ENCODE measurements around the gene RAD51D. TPM values are rescaled to one million over a fixed set of nuclear protein-coding genes. Genes with fewer than 3 reads are reported as not detected.

Gene RAD51D
- polyA plus RNA-seq, 2 of the 4 experiments (the other 2 are of a cell fraction): 18.4 to 23.8 TPM

GRCh38 chr17:35086931-35087573 lies 32.6 kb downstream of the RAD51D start (continued):
- TF ChIP-seq RNF2 (IDR thresholded peaks at IDR 0.05; ENCODE audit: borderline replicate concordance, low read depth) (no peak), RCOR1 (IDR thresholded peaks at IDR 0.05; ENCODE audit: low read depth, low read length) (no peak), NPAS2 (CRISPR knock-in tag; IDR thresholded peaks at IDR 0.05; ENCODE audit: borderline replicate concordance) (no peak), JUN (IDR thresholded peaks at IDR 0.05) (no peak), TP53 (CRISPR knock-in tag; IDR thresholded peaks at IDR 0.05) (no peak), CBX2 (IDR thresholded peaks at IDR 0.05; ENCODE audit: borderline replicate concordance, low read depth) (no peak), NFE2L2 (conservative IDR thresholded peaks at IDR 0.05; ENCODE audit: low read length) (no peak), HEYL (CRISPR knock-in tag; IDR thresholded peaks at IDR 0.05) (no peak), HDAC2 (IDR thresholded peaks at IDR 0.05) (no peak), POLR2AphosphoS2 (conservative IDR thresholded peaks at IDR 0.05; ENCODE audit: low read length) (no peak), SREBF2 (IDR thresholded peaks at IDR 0.05) (no peak), GATA3 (IDR thresholded peaks at IDR 0.05; ENCODE audit: borderline replicate concordance) (no peak), NR3C1 (IDR thresholded peaks at IDR 0.05) (no peak), RAD21 (conservative IDR thresholded peaks at IDR 0.05 in 1 of 2, IDR thresholded peaks at IDR 0.05 in 1 of 2) (no peak), MAFK (IDR thresholded peaks at IDR 0.05; ENCODE audit: partially characterized antibody) (no peak), EHMT2 (IDR thresholded peaks at IDR 0.05; ENCODE audit: low read depth) (no peak), SMC3 (IDR thresholded peaks at IDR 0.05) (no peak), MYC (IDR thresholded peaks at IDR 0.05; ENCODE audit: borderline replicate concordance, low read length) (no peak), PHF8 (IDR thresholded peaks at IDR 0.05; ENCODE audit: borderline replicate concordance, low read depth) (no peak), CEBPB (IDR thresholded peaks at IDR 0.05) (peak in 1 of 2 experiments; percentile 83; a peak in 2 of 4 replicates), ZNF302 (CRISPR knock-in tag; IDR thresholded peaks at IDR 0.05) (no peak), POLR2A (IDR thresholded peaks at IDR 0.05; ENCODE audit: low read length) (no peak), ZC3H11A (IDR thresholded peaks at IDR 0.05) (no peak), HOXB13 (CRISPR knock-in tag; IDR thresholded peaks at IDR 0.05; ENCODE audit: low read depth) (0 out of 2 replicates have a peak, but pooled peaks have one; percentile 53), EP300 (IDR thresholded peaks at IDR 0.05) (no peak), JUNB (IDR thresholded peaks at IDR 0.05) (no peak), HOXB5 (CRISPR knock-in tag; IDR thresholded peaks at IDR 0.05) (0 out of 2 replicates have a peak, but pooled peaks have one; percentile 24), EHF (CRISPR knock-in tag; IDR thresholded peaks at IDR 0.05) (peak; percentile 77; the same call in 1 of the 2 replicates)
- TF ChIP-seq, protein P1, sequence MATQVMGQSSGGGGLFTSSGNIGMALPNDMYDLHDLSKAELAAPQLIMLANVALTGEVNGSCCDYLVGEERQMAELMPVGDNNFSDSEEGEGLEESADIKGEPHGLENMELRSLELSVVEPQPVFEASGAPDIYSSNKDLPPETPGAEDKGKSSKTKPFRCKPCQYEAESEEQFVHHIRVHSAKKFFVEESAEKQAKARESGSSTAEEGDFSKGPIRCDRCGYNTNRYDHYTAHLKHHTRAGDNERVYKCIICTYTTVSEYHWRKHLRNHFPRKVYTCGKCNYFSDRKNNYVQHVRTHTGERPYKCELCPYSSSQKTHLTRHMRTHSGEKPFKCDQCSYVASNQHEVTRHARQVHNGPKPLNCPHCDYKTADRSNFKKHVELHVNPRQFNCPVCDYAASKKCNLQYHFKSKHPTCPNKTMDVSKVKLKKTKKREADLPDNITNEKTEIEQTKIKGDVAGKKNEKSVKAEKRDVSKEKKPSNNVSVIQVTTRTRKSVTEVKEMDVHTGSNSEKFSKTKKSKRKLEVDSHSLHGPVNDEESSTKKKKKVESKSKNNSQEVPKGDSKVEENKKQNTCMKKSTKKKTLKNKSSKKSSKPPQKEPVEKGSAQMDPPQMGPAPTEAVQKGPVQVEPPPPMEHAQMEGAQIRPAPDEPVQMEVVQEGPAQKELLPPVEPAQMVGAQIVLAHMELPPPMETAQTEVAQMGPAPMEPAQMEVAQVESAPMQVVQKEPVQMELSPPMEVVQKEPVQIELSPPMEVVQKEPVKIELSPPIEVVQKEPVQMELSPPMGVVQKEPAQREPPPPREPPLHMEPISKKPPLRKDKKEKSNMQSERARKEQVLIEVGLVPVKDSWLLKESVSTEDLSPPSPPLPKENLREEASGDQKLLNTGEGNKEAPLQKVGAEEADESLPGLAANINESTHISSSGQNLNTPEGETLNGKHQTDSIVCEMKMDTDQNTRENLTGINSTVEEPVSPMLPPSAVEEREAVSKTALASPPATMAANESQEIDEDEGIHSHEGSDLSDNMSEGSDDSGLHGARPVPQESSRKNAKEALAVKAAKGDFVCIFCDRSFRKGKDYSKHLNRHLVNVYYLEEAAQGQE (IDR thresholded peaks at IDR 0.05): no peak
- TF ChIP-seq, protein P2, sequence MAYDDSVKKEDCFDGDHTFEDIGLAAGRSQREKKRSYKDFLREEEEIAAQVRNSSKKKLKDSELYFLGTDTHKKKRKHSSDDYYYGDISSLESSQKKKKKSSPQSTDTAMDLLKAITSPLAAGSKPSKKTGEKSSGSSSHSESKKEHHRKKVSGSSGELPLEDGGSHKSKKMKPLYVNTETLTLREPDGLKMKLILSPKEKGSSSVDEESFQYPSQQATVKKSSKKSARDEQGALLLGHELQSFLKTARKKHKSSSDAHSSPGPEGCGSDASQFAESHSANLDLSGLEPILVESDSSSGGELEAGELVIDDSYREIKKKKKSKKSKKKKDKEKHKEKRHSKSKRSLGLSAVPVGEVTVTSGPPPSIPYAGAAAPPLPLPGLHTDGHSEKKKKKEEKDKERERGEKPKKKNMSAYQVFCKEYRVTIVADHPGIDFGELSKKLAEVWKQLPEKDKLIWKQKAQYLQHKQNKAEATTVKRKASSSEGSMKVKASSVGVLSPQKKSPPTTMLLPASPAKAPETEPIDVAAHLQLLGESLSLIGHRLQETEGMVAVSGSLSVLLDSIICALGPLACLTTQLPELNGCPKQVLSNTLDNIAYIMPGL (CRISPR knock-in tag; IDR thresholded peaks at IDR 0.05; ENCODE audit: borderline replicate concordance): no peak
- TF ChIP-seq, protein P3, sequence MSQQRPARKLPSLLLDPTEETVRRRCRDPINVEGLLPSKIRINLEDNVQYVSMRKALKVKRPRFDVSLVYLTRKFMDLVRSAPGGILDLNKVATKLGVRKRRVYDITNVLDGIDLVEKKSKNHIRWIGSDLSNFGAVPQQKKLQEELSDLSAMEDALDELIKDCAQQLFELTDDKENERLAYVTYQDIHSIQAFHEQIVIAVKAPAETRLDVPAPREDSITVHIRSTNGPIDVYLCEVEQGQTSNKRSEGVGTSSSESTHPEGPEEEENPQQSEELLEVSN (IDR thresholded peaks at IDR 0.05; ENCODE audit: borderline replicate concordance, low read depth): no peak
- TF ChIP-seq, protein P4, sequence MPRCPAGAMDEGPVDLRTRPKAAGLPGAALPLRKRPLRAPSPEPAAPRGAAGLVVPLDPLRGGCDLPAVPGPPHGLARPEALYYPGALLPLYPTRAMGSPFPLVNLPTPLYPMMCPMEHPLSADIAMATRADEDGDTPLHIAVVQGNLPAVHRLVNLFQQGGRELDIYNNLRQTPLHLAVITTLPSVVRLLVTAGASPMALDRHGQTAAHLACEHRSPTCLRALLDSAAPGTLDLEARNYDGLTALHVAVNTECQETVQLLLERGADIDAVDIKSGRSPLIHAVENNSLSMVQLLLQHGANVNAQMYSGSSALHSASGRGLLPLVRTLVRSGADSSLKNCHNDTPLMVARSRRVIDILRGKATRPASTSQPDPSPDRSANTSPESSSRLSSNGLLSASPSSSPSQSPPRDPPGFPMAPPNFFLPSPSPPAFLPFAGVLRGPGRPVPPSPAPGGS (IDR thresholded peaks at IDR 0.05): no peak
- TF ChIP-seq, protein P5, sequence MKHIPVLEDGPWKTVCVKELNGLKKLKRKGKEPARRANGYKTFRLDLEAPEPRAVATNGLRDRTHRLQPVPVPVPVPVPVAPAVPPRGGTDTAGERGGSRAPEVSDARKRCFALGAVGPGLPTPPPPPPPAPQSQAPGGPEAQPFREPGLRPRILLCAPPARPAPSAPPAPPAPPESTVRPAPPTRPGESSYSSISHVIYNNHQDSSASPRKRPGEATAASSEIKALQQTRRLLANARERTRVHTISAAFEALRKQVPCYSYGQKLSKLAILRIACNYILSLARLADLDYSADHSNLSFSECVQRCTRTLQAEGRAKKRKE (CRISPR knock-in tag; IDR thresholded peaks at IDR 0.05; ENCODE audit: low read depth): peak; percentile 61; the same call in 1 of the 2 replicates
- TF ChIP-seq, protein P6, sequence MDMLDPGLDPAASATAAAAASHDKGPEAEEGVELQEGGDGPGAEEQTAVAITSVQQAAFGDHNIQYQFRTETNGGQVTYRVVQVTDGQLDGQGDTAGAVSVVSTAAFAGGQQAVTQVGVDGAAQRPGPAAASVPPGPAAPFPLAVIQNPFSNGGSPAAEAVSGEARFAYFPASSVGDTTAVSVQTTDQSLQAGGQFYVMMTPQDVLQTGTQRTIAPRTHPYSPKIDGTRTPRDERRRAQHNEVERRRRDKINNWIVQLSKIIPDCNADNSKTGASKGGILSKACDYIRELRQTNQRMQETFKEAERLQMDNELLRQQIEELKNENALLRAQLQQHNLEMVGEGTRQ (IDR thresholded peaks at IDR 0.05): no peak
